HepG2 (cell line): ENCODE data around the gene KLK10.

Experiments
- ELF4 ChIP-seq: sonication (generic); formaldehyde crosslinking; IDR thresholded peaks from 2 replicates; pipeline ENCODE4 v1.5.0; 2020; ENCODE audit warnings: missing genetic modification reagents, mild to moderate bottlenecking, moderate library complexity, borderline replicate concordance
- ZZZ3 ChIP-seq: sonication (generic); formaldehyde crosslinking; IDR thresholded peaks from 2 replicates; pipeline ENCODE4 v1.4.0; 2020; ENCODE audit warnings: missing genetic modification reagents, mild to moderate bottlenecking, borderline replicate concordance

GRCh38 chr19:50998686-50999085 lies 20.8 kb downstream of the KLK10 start:
- no peak for TF ChIP-seq ZZZ3 (CRISPR knock-in tag)
- no peak for TF ChIP-seq ELF4 (CRISPR knock-in tag)
